BJ (cell line): Measurements from ENCODE around the gene TMEM82. TPM values are rescaled to one million over a fixed set of nuclear protein-coding genes. Genes with fewer than 3 reads are reported as not detected.

ENCODE experiments used
- CTCF ChIA-PET: fragments of 350-600 bp; formaldehyde crosslinking; extraction: SDS; loops from one replicate; lab custom pipeline; 2021; ENCODE audit warnings: antibody characterized with exemption, inconsistent platforms; lab: Yijun Ruan, JAX
- POLR2A ChIA-PET: fragments of 300-600 bp; sonication (Branson Sonifier 250); formaldehyde crosslinking; extraction: SDS; loops from one replicate; lab custom pipeline; 2021; ENCODE audit warnings: antibody characterized with exemption; lab: Charles Lee
- DNase-seq: peaks from one replicate; pipeline ENCODE4 v3.0.0-alpha.2; 2011; ENCODE audit warnings: low read depth
- H3K27me3 ChIP-seq: 2 replicates; pipeline ENCODE4 v1.6.0; 2011; ENCODE audit warnings: low read length; ENCODE audit not compliant: control insufficient read depth, insufficient read depth
- H3K36me3 ChIP-seq: 2 replicates; pipeline ENCODE4 v1.5.1; 2011; ENCODE audit warnings: low read length; ENCODE audit not compliant: control insufficient read depth, insufficient read depth
- H3K4me3 ChIP-seq: 2 replicates; pipeline ENCODE4 v1.5.1; 2011; ENCODE audit warnings: low read depth, mild to moderate bottlenecking, control low read depth, low read length
- CTCF ChIP-seq: IDR thresholded peaks from 2 replicates; pipeline ENCODE4 v1.5.1; 2011; ENCODE audit warnings: low read depth, mild to moderate bottlenecking, control low read depth, inconsistent platforms, low read length, moderate library complexity; ENCODE audit not compliant: insufficient read depth
- polyA plus RNA-seq: library from polyadenylated mRNA; depleted of rRNA; stranded (reverse); fragments of >200 nt; gene quantifications from 2 replicates; pipeline ENCODE4 v1.2.3, GENCODE V29; 2011

TMEM82 gene
- polyA plus RNA-seq, 1 experiment, result not detected

- CTCF ChIA-PET, result interaction anchor here (2.6 kb wide), 1 partner anchor 8 kb away, joined by 19 read pairs; no protein-coding TSS in a partner anchor
- H3K36me3 ChIP-seq, result peaks cover 47% of the 10 kb centered on the region
Observed at GRCh38 chr1:15733218-15733725, 9.0 kb upstream of the TMEM82 start.

GRCh38 chr1:15733726-15734226 is 8.5 kb upstream of the TMEM82 start:
- Histone ChIP-seq H3K27me3 (no peaks in the 10 kb centered on the region), H3K36me3 (peaks cover 43% of the 10 kb centered on the region), H3K4me3 (no peak overlapping the region)
- no peak for TF ChIP-seq CTCF
- CTCF ChIA-PET, result no interaction called here
- no peak for DNase-seq
- POLR2A ChIA-PET, result no interaction called here

More at GRCh38 chr1:15733218-15733725, 9.0 kb upstream of the TMEM82 start:
- Histone ChIP-seq H3K27me3 (no peaks in the 10 kb centered on the region), H3K4me3 (no peak overlapping the region)
- TF ChIP-seq CTCF, result no peak
- no peak for DNase-seq
- POLR2A ChIA-PET, result no interaction called here

DNA sequence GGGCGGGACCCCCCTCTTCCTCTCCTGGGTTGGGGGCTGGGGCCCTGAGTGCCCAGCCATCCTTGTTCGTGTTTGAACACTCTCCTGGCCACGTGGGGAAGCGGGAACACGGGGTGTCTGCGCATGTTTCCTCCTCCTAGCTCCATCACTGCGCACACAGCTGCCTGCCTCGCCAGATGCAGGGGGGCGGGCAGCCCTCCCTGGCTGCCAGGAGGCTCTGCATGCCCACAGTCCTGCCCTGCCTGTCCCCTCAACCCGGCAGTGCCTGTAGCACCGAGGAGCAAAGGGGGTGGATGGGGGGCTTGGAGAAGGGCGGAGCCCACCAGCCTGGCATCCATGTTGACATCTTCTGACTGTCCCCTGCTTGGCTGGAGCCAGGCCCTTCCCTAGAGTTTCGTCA is 8.0 kb upstream of the TMEM82 start:
- H3K36me3 ChIP-seq, result peaks cover 41% of the 10 kb centered on the region
- CTCF ChIA-PET, result no interaction called here

GRCh38 chr1:15734901-15735300 is 7.4 kb upstream of the TMEM82 start:
- Histone ChIP-seq H3K27me3 (no peaks in the 10 kb centered on the region), H3K4me3 (no peak overlapping the region), H3K36me3 (peaks cover 38% of the 10 kb centered on the region)
- TF ChIP-seq CTCF, result no peak
- no peak for DNase-seq
- ChIA-PET POLR2A (no interaction called here), CTCF (interaction anchor here (0.6 to 9.4 kb wide), 2 partner anchors 141 to 215 kb away, joined by 3 to 104 read pairs; no protein-coding TSS in a partner anchor)

More for the DNA sequence above, 8.0 kb upstream of the TMEM82 start:
- Histone ChIP-seq H3K4me3 (no peak overlapping the region), H3K27me3 (no peaks in the 10 kb centered on the region)
- no peak for TF ChIP-seq CTCF
- POLR2A ChIA-PET, result no interaction called here
- no peak for DNase-seq

- DNase-seq, result no peak
- H3K4me3 ChIP-seq, result no peak overlapping the region
- peaks cover 37% of the 10 kb centered on the region for H3K36me3 ChIP-seq
- no peaks in the 10 kb centered on the region for H3K27me3 ChIP-seq
- CTCF ChIA-PET, result interaction anchor here (0.6 to 9.4 kb wide), 2 partner anchors 141 to 216 kb away, joined by 3 to 104 read pairs; no protein-coding TSS in a partner anchor
- TF ChIP-seq CTCF, result no peak
- POLR2A ChIA-PET, result no interaction called here
Observed at GRCh38 chr1:15735304-15736037, 6.8 kb upstream of the TMEM82 start.
